T-helper 2 cell treated with Interferon-gamma antibody and Interleukin-4, amounts not matched to agents 5 μg/mL and 100 μg/mL, for 36 hours (primary cell): Measurements from ENCODE around the gene PNPLA7.
"Not testable (repeated sequence)": the region's sequence is repeated elsewhere in the genome, so short reads cannot be mapped to it uniquely, and the experiment has no call there.

Experiments used
- DNase-seq: peaks from one replicate; pipeline ENCODE4 v3.0.0; 2021; ENCODE audit warnings: low spot score
- H3K27ac Mint-ChIP-seq: one replicate; pipeline ENCODE4 v1.8.0; 2021; ENCODE audit warnings: mild to moderate bottlenecking, mixed read lengths
- H3K27me3 Mint-ChIP-seq: one replicate; pipeline ENCODE4 v1.8.0; 2021; ENCODE audit warnings: low read depth, mixed read lengths
- H3K36me3 Mint-ChIP-seq: one replicate; pipeline ENCODE4 v1.8.0; 2021; ENCODE audit warnings: low read depth, mixed read lengths
- H3K4me1 Mint-ChIP-seq: one replicate; pipeline ENCODE4 v1.8.0; 2021; ENCODE audit warnings: low read depth, mixed read lengths
- H3K4me3 Mint-ChIP-seq: one replicate; pipeline ENCODE4 v1.8.0; 2022; ENCODE audit warnings: mild to moderate bottlenecking, moderate library complexity, mixed read lengths
- H3K9me3 Mint-ChIP-seq: one replicate; pipeline ENCODE4 v1.8.0; 2021; ENCODE audit warnings: mixed read lengths

Gene PNPLA7

DNA sequence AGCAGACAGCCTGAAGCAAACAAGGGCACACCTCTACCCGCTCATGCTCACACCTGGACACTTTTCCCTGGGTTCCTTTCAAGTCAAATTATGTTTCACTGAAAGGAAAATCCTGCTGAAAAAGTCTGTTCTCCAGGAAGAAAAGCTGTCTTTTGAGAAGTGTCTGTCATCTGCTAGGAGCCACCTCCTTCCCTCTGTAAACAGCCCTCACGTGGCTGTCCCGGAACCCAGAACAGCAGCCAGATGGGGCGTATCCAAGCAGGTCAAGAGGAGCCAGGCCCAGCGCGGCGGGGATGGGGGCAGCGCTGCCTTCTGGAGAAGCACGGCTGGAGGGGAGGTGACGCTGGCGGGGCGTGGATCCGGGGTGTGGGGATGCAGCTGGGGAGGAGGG, at the start of gene PNPLA7:
Gene PNPLA7, minus strand, starts transcription at position 172 of the 391 bp plus-strand sequence. CDS start 205 bp downstream, outside the sequence.
- H3K4me3 Mint-ChIP-seq = peak within 1 kb of the TSS; percentile 89
- peak; percentile 27 for DNase-seq

DNA sequence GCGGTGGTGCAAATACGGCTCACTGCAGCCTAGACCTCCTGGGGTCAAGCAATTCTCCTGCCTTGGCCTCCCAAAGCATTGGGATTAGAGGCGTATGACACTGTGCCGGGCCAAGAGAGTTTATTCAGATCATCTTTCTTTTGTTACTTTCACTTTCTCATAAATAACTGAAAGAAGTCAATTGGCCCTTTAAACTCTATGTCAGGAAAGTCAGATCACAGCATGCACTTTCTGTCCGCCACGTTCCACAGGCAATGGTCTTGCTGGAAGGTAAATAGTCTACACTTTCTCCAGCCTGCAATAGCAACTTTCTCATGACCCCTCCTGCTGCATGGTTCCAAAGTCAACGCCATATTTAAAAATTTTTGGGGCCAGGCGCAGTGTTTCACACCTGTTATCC, 48.7 kb upstream of the PNPLA7 start:
- no peak for DNase-seq
- Mint-ChIP-seq H3K27me3 (no peaks in the 10 kb centered on the region), H3K36me3 (no peaks in the 10 kb centered on the region), H3K4me1 (peaks cover 14% of the 10 kb centered on the region), H3K9me3 (no peaks in the 10 kb centered on the region), H3K27ac (no peak overlapping the region), H3K4me3 (no peak overlapping the region)

More for the DNA sequence above, at the start of gene PNPLA7:
- H3K27ac Mint-ChIP-seq = peak within 1 kb of the TSS; percentile 92
- H3K36me3 Mint-ChIP-seq = peaks cover 16% of the 10 kb centered on the region
- no peaks in the 10 kb centered on the region for H3K27me3 Mint-ChIP-seq
- H3K4me1 Mint-ChIP-seq = peaks cover 16% of the 10 kb centered on the region
- no peaks in the 10 kb centered on the region for H3K9me3 Mint-ChIP-seq

DNA sequence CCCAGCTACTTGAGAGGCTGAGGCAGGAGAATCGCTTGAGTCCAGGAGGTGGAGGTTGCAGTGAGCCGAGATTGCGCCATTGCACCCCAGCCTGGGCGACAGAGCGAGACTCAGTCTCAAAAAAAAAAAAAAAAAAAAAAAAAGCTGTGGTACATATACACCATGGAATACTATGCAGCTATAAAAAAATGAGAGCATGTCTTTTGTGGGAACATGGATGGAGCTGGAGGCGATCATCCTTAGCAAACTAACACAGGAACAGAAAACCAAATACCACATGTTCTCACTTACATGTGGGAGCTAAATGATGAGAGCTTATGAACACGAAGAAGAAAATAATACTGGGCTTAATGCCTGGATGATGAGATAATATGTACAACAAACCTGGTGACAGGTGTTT, 46.4 kb upstream of the PNPLA7 start:
- H3K4me3 Mint-ChIP-seq, H3K4me1 Mint-ChIP-seq, H3K27ac Mint-ChIP-seq, H3K9me3 Mint-ChIP-seq, H3K27me3 Mint-ChIP-seq, H3K36me3 Mint-ChIP-seq, DNase-seq: not testable (repeated sequence)

DNA sequence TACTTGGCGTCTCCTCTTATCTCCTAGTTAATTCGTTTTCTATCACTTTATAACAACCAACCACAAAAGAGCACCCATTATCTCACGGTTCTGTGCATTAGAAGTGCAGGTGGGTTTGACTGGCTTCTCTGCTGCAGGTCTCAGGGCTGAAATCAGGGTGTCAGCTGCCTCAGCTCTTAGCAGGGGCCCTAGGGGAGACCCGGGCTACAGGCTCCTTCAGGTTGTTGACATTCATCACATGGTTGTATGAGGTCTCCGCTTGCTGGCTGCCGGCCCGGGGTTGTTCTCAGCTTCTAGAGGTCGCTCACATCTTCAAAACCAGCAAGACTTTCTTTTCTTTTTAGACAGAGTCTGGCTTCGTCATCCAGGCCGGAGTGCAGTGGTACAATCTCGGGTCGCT, 43.0 kb upstream of the PNPLA7 start:
- Mint-ChIP-seq H3K27ac (no peak overlapping the region), H3K27me3 (no peaks in the 10 kb centered on the region), H3K4me1 (peaks cover 15% of the 10 kb centered on the region), H3K4me3 (no peak overlapping the region), H3K9me3 (no peaks in the 10 kb centered on the region), H3K36me3 (peaks cover 4% of the 10 kb centered on the region)
- DNase-seq = no peak

DNA sequence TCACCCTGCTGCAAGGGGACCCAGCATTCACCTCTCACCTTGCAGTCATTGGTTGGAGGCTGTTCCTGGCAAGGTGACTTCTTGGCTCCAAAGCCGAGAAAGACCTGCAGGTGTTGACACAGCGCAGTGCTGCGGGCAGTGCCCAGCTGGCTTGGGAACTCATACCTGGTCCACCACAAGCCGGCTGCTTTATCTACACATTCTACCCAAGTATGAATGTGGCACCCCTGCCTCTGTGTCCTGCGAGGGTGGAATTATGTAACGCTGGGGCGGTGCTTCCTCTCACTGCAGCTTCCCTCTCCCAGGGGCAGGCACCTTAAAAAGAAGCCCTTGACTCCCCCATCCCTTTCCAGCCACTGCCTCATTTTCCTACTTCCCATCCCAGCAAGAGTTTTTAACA, 42.6 kb upstream of the PNPLA7 start:
- peaks cover 17% of the 10 kb centered on the region for H3K4me1 Mint-ChIP-seq
- H3K27me3 Mint-ChIP-seq = no peaks in the 10 kb centered on the region
- no peaks in the 10 kb centered on the region for H3K9me3 Mint-ChIP-seq
- peaks cover 8% of the 10 kb centered on the region for H3K36me3 Mint-ChIP-seq
- DNase-seq = no peak
- H3K4me3 Mint-ChIP-seq = no peak overlapping the region
- H3K27ac Mint-ChIP-seq = no peak overlapping the region

DNA sequence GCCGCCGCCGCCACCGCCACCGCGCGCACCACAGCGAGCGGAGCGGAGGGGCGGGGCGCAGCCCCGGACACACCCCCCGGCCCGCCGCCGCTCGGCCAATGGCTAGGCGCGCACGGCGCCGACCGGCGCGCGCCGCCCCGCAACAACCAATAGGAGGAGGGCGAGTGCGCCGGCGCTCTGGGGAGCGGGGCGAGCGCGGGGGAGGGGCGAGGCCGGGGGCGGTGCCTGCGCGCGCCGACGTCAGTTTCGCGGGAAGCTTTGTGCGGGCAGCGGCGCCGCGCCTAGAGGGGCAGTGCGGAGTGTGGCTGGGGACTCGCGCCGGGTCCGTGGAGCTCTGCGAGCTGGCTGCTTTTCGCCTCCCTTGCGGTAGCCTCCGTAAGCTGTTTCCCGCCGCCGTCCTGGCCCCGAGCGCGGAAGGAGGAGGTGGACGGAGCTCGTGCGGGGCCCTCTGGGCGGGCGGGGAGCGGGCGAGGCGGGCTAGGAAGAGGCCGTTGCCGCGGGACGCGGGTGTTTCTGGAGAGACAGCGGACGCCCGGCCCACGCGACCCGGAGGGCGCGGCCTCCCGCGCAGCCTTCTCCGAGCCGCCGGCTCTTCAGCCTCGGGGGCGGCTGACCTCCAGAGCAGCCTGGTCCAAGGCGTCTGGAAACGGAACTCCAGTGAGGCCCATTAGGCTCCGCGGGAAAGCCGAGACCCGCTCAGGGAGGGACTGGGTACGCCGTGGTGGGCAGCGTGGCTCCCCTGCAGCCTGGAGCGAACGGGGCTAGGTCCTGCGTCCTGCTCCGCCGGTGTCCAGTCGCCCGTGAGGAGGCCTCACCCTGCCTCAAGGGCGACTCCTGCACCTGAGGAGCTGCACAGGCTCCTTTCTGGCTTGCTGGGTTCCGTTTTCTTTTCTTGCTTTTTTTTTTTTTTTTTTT, 40.5 kb upstream of the PNPLA7 start, which contains the start of gene ZMYND19:
Gene ZMYND19, minus strand, starts transcription at position 44 of the 915 bp plus-strand sequence. CDS start 249 bp downstream, outside the sequence.
- peak; percentile 90 for DNase-seq
- Mint-ChIP-seq H3K9me3 (no peaks in the 10 kb centered on the region), H3K27me3 (no peaks in the 10 kb centered on the region), H3K4me3 (peak within 1 kb of the TSS; percentile 96), H3K27ac (peak within 1 kb of the TSS; percentile 97), H3K4me1 (peaks cover 18% of the 10 kb centered on the region), H3K36me3 (peaks cover 19% of the 10 kb centered on the region)

DNA sequence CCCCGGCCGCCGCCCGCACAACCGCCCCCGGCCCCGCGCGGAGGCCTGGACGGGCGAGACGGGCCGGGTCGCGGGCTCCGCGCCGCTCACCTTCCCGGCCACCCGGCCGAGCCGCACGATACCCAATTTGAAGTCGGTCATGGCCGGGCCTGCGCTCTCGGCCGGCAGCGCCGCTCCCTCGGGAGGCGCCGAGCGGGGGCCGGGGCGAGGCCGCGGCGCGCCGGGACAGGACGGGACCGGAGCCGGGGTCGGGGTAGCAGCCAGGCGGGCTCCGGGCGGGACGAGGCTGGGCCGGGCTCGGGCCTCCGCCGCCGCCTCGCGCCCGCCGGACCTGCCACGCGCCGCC, 39.9 kb upstream of the PNPLA7 start:
- H3K4me1 Mint-ChIP-seq = peaks cover 18% of the 10 kb centered on the region
- H3K9me3 Mint-ChIP-seq = no peaks in the 10 kb centered on the region
- DNase-seq = no peak
- no peak overlapping the region for H3K27ac Mint-ChIP-seq
- H3K36me3 Mint-ChIP-seq = peaks cover 19% of the 10 kb centered on the region
- no peak overlapping the region for H3K4me3 Mint-ChIP-seq
- H3K27me3 Mint-ChIP-seq = no peaks in the 10 kb centered on the region

DNA sequence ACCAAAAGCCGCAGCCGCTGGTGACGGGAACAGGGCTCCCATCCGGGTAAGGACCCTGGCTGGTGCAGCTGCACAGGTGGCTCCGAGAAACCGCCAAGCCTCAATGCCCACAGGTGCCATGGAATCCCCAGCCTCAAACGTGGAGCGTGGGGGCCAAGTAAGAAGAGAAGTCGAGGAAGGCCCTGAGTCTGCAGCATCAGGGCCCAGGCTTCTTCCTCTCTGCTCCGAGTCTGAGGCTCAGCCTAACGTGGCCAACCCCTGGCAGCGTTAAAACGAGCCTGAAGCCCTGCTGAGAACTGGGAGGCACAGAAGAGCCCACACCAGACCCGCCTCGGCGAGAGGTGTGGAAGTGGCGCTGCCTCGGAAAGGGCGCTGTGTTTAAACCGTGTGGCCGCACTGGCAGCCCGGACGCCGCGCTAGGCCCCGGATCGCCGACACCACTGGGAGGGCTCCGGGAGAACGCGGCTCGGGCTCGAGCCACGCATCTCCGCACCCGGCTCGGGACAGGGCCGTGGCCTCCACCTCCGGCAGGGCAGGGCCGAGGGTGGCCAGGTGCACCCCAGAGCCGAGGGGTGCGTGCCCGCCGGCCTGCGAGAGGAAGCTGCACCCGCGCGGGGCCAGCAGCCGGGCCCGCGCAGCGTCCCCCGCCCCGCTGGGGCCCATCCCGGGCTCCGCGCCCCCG, 39.4 kb upstream of the PNPLA7 start:
- Mint-ChIP-seq H3K9me3 (no peaks in the 10 kb centered on the region), H3K27me3 (no peaks in the 10 kb centered on the region), H3K4me1 (peaks cover 18% of the 10 kb centered on the region), H3K36me3 (peaks cover 19% of the 10 kb centered on the region), H3K4me3 (peak overlapping the region; percentile 87), H3K27ac (peak overlapping the region; percentile 62)
- no peak for DNase-seq

DNA sequence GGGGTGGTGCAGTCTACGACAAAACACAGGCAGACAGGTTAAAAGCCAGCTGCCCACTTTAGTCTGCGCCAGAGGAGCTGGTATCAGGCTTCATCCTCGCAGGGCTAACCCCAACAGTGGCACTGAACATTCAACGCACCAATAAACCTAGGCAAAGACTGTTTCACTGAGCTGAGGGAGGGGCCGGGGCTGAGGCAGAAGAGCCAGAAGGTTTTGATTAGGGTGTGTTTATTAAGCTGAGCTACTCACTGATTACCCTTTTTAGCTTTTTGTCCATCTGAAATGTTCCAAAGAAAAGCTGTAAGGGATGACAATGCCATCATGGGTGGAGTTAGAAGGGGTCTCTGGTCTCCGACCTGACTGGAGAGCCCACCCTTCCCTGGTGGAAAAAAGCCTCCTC, 38.7 kb upstream of the PNPLA7 start:
- DNase-seq = no peak
- peaks cover 18% of the 10 kb centered on the region for H3K4me1 Mint-ChIP-seq
- no peak overlapping the region for H3K27ac Mint-ChIP-seq
- H3K27me3 Mint-ChIP-seq = no peaks in the 10 kb centered on the region
- peak overlapping the region; percentile 42 for H3K4me3 Mint-ChIP-seq
- peaks cover 19% of the 10 kb centered on the region for H3K36me3 Mint-ChIP-seq
- H3K9me3 Mint-ChIP-seq = no peaks in the 10 kb centered on the region

DNA sequence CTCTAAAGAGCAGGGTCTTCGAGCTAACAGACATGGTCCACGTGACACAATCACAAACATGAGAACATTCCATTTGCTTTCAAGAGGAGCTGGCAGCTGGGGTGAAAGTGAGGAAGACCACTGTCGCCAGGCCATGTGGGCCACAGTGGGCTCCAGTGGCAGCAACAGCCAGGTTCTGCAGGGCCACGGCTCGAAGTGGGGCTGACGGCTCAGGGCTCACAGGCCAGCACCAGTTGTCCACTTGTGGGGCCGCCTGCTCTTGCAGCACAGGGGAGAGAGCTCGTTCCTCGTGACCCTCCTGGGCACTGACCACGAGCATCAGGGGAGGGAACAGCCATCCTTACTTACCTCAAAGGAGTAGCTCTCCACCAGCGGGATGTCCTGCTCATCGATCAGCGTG, 38.1 kb upstream of the PNPLA7 start:
- DNase-seq = no peak
- no peaks in the 10 kb centered on the region for H3K27me3 Mint-ChIP-seq
- no peaks in the 10 kb centered on the region for H3K9me3 Mint-ChIP-seq
- H3K36me3 Mint-ChIP-seq = peaks cover 19% of the 10 kb centered on the region
- peak overlapping the region; percentile 66 for H3K4me3 Mint-ChIP-seq
- H3K27ac Mint-ChIP-seq = no peak overlapping the region
- peaks cover 18% of the 10 kb centered on the region for H3K4me1 Mint-ChIP-seq

DNA sequence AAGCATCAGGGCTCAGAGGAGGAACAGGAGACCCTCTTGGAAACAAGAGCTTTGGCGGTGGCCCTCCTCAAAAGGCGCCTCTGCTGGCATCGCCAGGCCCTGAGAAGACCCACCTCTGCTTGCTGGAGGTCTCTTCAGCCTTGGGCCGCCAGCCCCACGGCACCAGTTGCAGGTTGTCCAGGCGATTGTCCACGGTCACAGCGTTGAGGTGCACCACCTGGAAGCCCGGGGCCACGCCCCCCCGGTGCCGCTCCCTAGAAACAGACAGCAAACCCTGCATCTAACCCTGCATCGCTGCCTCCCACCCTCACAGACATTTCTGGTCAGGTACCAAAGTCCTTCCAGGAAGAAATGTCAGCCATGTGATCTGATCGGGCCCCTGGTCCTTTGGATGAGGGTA, 36.7 kb upstream of the PNPLA7 start:
- H3K9me3 Mint-ChIP-seq = no peaks in the 10 kb centered on the region
- no peak overlapping the region for H3K4me3 Mint-ChIP-seq
- peaks cover 23% of the 10 kb centered on the region for H3K36me3 Mint-ChIP-seq
- no peak overlapping the region for H3K27ac Mint-ChIP-seq
- peaks cover 18% of the 10 kb centered on the region for H3K4me1 Mint-ChIP-seq
- no peaks in the 10 kb centered on the region for H3K27me3 Mint-ChIP-seq
- no peak for DNase-seq

DNA sequence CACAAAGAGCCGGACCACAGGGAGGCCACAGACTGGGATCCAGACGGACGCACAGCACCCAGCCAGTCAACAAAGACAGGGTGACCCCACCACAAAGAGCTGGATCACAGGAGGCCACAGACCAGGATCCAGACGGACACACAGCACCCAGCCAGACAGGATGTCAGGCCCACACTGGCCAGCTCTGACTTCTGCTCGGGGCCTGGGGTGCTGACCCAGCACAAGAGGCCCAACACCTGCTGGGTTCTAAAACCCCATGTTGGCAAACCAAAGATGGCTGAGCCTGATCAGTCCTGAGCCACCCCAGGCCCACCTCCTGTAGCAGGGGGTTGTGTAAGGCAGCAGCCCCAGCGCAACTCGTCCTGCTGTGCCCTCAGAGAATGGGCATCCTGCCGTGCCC, 33.8 kb upstream of the PNPLA7 start:
- H3K9me3 Mint-ChIP-seq = no peaks in the 10 kb centered on the region

DNA sequence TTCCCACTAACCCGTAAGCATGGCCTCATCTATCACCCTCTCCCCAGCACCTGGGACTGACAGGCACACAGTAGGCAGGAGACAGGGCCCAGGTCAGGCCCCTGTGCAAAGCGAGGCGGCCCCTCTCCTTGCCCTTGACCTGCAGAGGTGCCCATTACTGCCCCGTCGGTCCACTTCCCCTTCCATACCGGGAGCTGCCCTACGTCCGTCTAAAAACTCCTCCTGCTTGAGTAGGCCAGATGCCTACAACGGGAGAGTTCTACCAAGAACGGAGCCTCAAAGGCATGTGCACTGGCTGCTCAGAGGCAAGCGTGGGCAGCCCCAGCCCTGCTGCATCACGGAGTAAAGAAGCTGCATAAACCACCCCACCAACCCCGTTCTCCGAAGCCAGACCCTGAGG, 33.1 kb upstream of the PNPLA7 start:
- no peaks in the 10 kb centered on the region for H3K9me3 Mint-ChIP-seq
- no peak overlapping the region for H3K4me3 Mint-ChIP-seq
- peaks cover 5% of the 10 kb centered on the region for H3K4me1 Mint-ChIP-seq
- H3K27me3 Mint-ChIP-seq = no peaks in the 10 kb centered on the region
- H3K27ac Mint-ChIP-seq = no peak overlapping the region
- no peak for DNase-seq
- H3K36me3 Mint-ChIP-seq = peaks cover 26% of the 10 kb centered on the region

More for the DNA sequence above, 33.8 kb upstream of the PNPLA7 start:
- Mint-ChIP-seq H3K4me1 (peaks cover 11% of the 10 kb centered on the region), H3K27me3 (no peaks in the 10 kb centered on the region), H3K36me3 (peaks cover 26% of the 10 kb centered on the region), H3K4me3 (no peak overlapping the region), H3K27ac (no peak overlapping the region)
- DNase-seq = no peak

DNA sequence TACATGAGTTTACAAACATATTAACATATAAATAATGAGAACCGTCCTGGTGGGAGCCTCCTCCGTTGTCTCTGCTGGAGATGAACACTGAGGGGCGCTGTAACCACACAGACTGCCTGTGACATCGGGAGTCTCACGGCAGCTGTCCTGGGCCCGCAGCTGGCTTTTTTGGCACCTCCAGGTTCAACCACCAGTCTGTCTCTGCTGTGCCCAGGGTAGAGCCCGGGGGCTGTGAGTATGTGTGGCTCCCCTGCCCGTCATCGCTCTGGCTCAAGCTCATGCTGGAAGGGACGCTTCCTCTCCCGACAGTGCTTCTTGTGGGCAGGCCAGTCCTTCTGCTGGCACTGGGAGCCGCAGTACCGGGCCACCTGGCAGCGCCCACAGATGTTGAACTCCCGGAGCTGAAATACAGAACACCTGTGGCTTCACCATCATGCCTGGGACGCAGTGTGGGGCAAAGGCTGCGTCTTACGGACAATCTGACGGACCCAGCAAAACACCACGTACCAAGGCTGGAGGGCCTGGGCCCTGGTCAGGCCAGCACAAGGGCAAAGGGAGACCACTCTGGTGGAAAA, 32.2 kb upstream of the PNPLA7 start:
- H3K4me3 Mint-ChIP-seq = no peak overlapping the region
- peaks cover 5% of the 10 kb centered on the region for H3K4me1 Mint-ChIP-seq
- no peak overlapping the region for H3K27ac Mint-ChIP-seq
- no peak for DNase-seq
- H3K36me3 Mint-ChIP-seq = peaks cover 21% of the 10 kb centered on the region
- no peaks in the 10 kb centered on the region for H3K27me3 Mint-ChIP-seq
- no peaks in the 10 kb centered on the region for H3K9me3 Mint-ChIP-seq
